ENCODE data around the gene PIK3C2A.

The PIK3C2A gene

DNA sequence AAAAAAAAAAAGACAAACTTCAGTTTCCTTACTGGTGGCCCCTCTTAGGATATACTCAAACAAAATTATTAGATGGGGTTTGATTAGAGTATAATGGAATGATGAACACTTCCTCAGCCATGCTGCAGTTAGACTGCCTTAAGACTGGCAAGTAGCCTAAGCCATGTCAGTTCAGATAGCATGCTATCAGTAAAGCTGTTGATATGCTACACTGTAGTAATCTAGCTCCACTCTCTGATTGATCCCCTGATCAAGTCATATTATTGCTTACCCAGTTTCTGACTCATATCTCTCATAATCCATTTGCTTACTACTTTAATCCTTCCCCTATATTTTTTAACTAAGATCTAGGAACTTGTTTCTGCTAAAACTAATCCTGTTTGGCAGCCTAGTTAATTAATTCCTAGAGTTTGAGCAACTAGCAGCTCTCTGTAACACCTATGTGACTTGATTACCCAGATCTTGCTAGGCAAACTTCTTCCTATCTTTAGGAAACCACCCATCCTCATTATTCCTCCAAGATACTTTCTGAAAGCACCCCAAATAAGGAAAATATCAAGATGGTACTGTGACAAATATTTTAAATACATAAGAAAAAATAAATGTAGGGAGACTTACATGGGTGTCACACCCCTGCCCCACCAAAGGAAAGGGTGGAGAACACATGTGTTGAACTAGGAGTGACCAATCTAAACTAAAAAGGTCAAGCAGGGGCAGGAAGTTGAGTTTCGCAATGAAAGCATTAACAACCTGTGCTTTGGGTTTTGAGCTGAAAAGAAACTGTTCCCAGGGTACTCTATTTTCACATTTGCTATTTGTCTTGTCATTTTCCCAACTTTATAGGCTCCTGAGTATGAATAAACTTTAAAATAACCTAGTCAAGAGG lies 43.2 kb downstream of the PIK3C2A start:
- ATAC-seq: no peak
- TF ChIP-seq TSHZ2 (CRISPR knock-in tag; IDR thresholded peaks at IDR 0.05) (no peak), POU6F1 (CRISPR knock-in tag; IDR thresholded peaks at IDR 0.05; ENCODE audit: borderline replicate concordance, low read depth) (no peak), TOX (CRISPR knock-in tag; IDR thresholded peaks at IDR 0.05; ENCODE audit: borderline replicate concordance) (no peak)
- TF ChIP-seq, protein P1, sequence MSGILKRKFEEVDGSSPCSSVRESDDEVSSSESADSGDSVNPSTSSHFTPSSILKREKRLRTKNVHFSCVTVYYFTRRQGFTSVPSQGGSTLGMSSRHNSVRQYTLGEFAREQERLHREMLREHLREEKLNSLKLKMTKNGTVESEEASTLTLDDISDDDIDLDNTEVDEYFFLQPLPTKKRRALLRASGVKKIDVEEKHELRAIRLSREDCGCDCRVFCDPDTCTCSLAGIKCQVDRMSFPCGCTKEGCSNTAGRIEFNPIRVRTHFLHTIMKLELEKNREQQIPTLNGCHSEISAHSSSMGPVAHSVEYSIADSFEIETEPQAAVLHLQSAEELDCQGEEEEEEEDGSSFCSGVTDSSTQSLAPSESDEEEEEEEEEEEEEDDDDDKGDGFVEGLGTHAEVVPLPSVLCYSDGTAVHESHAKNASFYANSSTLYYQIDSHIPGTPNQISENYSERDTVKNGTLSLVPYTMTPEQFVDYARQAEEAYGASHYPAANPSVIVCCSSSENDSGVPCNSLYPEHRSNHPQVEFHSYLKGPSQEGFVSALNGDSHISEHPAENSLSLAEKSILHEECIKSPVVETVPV (CRISPR knock-in tag; IDR thresholded peaks at IDR 0.05): no peak

DNA sequence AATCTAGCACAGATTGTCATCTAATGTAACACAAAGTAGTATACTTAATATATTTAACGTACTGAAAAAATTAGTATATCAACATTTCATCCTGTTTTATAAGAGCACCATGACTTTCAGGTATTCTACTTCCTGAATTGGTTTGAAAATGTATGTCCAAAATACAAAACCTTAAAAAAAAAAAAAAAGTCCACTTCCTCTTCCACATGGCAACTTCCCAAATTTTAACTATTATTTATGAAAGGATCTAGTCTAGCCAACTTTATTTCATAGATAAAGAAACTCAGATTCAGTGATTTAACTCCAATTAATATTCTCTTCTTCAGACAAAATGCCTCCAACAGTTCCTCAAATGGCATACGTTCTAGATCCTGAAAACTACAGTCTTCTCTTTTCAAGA lies 44.0 kb downstream of the PIK3C2A start:
- no peak for TF ChIP-seq ZFP3 (CRISPR knock-in tag; IDR thresholded peaks at IDR 0.05)
- no peak for ATAC-seq

DNA sequence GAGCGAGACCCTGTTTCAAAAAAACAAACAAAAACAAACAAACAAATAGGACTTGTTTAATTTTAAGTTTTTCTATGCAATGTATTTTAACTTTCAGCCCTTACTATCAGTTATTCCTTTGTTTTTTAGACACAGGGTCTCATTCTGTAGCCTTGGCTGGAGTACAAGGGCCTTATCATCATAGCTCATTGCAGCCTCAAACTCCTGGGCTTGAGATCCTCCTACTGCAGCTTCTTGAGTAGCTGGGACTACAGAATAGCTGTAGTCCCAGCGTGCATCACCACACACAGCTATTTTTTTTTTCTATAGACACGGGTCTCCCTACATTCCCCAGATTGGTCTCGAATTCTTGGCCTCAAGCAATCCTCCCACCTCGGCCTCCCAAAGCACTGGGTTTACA lies 44.5 kb downstream of the PIK3C2A start:
- no peak for ATAC-seq
- no peak for TF ChIP-seq ZNF70 (CRISPR knock-in tag; IDR thresholded peaks at IDR 0.05)
- TF ChIP-seq, protein P2, sequence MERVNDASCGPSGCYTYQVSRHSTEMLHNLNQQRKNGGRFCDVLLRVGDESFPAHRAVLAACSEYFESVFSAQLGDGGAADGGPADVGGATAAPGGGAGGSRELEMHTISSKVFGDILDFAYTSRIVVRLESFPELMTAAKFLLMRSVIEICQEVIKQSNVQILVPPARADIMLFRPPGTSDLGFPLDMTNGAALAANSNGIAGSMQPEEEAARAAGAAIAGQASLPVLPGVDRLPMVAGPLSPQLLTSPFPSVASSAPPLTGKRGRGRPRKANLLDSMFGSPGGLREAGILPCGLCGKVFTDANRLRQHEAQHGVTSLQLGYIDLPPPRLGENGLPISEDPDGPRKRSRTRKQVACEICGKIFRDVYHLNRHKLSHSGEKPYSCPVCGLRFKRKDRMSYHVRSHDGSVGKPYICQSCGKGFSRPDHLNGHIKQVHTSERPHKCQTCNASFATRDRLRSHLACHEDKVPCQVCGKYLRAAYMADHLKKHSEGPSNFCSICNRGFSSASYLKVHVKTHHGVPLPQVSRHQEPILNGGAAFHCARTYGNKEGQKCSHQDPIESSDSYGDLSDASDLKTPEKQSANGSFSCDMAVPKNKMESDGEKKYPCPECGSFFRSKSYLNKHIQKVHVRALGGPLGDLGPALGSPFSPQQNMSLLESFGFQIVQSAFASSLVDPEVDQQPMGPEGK (CRISPR knock-in tag; IDR thresholded peaks at IDR 0.05; ENCODE audit: borderline replicate concordance): no peak
- TF ChIP-seq BACH2 (CRISPR knock-in tag; IDR thresholded peaks at IDR 0.05; ENCODE audit: borderline replicate concordance): no peak
- TF ChIP-seq ZNF8 (CRISPR knock-in tag; IDR thresholded peaks at IDR 0.05): no peak
- TF ChIP-seq, protein P3, sequence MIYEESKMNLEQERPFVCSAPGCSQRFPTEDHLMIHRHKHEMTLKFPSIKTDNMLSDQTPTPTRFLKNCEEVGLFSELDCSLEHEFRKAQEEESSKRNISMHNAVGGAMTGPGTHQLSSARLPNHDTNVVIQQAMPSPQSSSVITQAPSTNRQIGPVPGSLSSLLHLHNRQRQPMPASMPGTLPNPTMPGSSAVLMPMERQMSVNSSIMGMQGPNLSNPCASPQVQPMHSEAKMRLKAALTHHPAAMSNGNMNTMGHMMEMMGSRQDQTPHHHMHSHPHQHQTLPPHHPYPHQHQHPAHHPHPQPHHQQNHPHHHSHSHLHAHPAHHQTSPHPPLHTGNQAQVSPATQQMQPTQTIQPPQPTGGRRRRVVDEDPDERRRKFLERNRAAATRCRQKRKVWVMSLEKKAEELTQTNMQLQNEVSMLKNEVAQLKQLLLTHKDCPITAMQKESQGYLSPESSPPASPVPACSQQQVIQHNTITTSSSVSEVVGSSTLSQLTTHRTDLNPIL (CRISPR knock-in tag; IDR thresholded peaks at IDR 0.05; ENCODE audit: low read depth): no peak
- no peak for TF ChIP-seq TOX (CRISPR knock-in tag; IDR thresholded peaks at IDR 0.05; ENCODE audit: borderline replicate concordance)
- no peak for TF ChIP-seq SNAI2 (CRISPR knock-in tag; IDR thresholded peaks at IDR 0.05)
- no peak for TF ChIP-seq POU6F1 (CRISPR knock-in tag; IDR thresholded peaks at IDR 0.05; ENCODE audit: borderline replicate concordance, low read depth)
- TF ChIP-seq ZNF565 (CRISPR knock-in tag; conservative IDR thresholded peaks at IDR 0.05; ENCODE audit: low read depth): no peak

- TF ChIP-seq ZFP30 (CRISPR knock-in tag; IDR thresholded peaks at IDR 0.05) (no peak), TCF4 (CRISPR knock-in tag; IDR thresholded peaks at IDR 0.05; ENCODE audit: borderline replicate concordance) (no peak), CSDC2 (CRISPR knock-in tag; IDR thresholded peaks at IDR 0.05) (no peak), RARB (CRISPR knock-in tag; IDR thresholded peaks at IDR 0.05) (no peak)
- no peak for ATAC-seq
Observed at GRCh38 chr11:17162376-17162775, 45.4 kb downstream of the PIK3C2A start.
